Central memory CD8-positive, alpha-beta T cell (primary cell): ENCODE data around the gene NTRK1.

Source experiments
- ATAC-seq: fragments of 150-1000 bp; cut with Tn5 transposase; replicated peaks from 2 replicates; pipeline ENCODE4 v1.10.0; 2022; ENCODE audit warnings: mild to moderate bottlenecking, moderate FRiP score, moderate number of reproducible peaks; ENCODE audit not compliant: poor library complexity, severe bottlenecking; ENCODE audit errors: extremely low read depth
- DNase-seq, 2 donors: peaks; one replicate each; pipeline ENCODE4 v3.0.0; 2021; ENCODE audit warnings: low spot score in 2 of 2
- H3K27ac Mint-ChIP-seq: one replicate; pipeline ENCODE4 v1.8.0; 2022; ENCODE audit warnings: low read depth, mild to moderate bottlenecking, moderate library complexity, mixed read lengths
- H3K27me3 Mint-ChIP-seq: one replicate; pipeline ENCODE4 v1.8.0; 2022; ENCODE audit warnings: mixed read lengths
- H3K36me3 Mint-ChIP-seq: one replicate; pipeline ENCODE4 v1.8.0; 2022; ENCODE audit warnings: mild to moderate bottlenecking, moderate library complexity, mixed read lengths; ENCODE audit not compliant: insufficient read depth
- H3K4me1 Mint-ChIP-seq: one replicate; pipeline ENCODE4 v1.8.0; 2022; ENCODE audit warnings: mixed read lengths
- H3K4me3 Mint-ChIP-seq: one replicate; pipeline ENCODE4 v1.8.0; 2022; ENCODE audit warnings: mild to moderate bottlenecking, moderate library complexity, mixed read lengths
- H3K9me3 Mint-ChIP-seq: one replicate; pipeline ENCODE4 v1.8.0; 2022; ENCODE audit warnings: mixed read lengths

Gene NTRK1

GRCh38 chr1:156860628-156861423, at the start of gene NTRK1:
TSS of gene NTRK1 (plus strand) at chr1:156860865. CDS start at chr1:156860935, 70 bp downstream.
- Mint-ChIP-seq H3K4me1 (peaks cover 35% of the 10 kb centered on the region), H3K9me3 (no peaks in the 10 kb centered on the region), H3K4me3 (peak within 1 kb of the TSS; percentile 69), H3K27ac (no peak within 1 kb of the TSS), H3K36me3 (no peaks in the 10 kb centered on the region), H3K27me3 (peaks cover 61% of the 10 kb centered on the region)
- DNase-seq (peak in 1 of 2 donors; percentile 23), ATAC-seq (peak; percentile 74)

- H3K27me3 Mint-ChIP-seq: no peaks in the 10 kb centered on the region
- no peak for DNase-seq
- ATAC-seq: no peak
- H3K4me3 Mint-ChIP-seq: peak overlapping the region; percentile 82
- H3K4me1 Mint-ChIP-seq: peaks cover 79% of the 10 kb centered on the region
- no peaks in the 10 kb centered on the region for H3K9me3 Mint-ChIP-seq
- peaks cover 68% of the 10 kb centered on the region for H3K36me3 Mint-ChIP-seq
- H3K27ac Mint-ChIP-seq: peak overlapping the region; percentile 97
Observed at GRCh38 chr1:156811168-156811567, 49.5 kb upstream of the NTRK1 start.

GRCh38 chr1:156812293-156812990, 48.2 kb upstream of the NTRK1 start:
- peak overlapping the region; percentile 97 for H3K27ac Mint-ChIP-seq

GRCh38 chr1:156813298-156813697, 47.4 kb upstream of the NTRK1 start:
- H3K9me3 Mint-ChIP-seq: no peaks in the 10 kb centered on the region

More at GRCh38 chr1:156812293-156812990, 48.2 kb upstream of the NTRK1 start:
- Mint-ChIP-seq H3K36me3 (peaks cover 71% of the 10 kb centered on the region), H3K4me3 (peak overlapping the region; percentile 82), H3K27me3 (no peaks in the 10 kb centered on the region), H3K9me3 (no peaks in the 10 kb centered on the region), H3K4me1 (peaks cover 87% of the 10 kb centered on the region)
- DNase-seq: no peak
- ATAC-seq: no peak

GRCh38 chr1:156813750-156814570, 46.7 kb upstream of the NTRK1 start:
- Mint-ChIP-seq H3K4me3 (peak overlapping the region; percentile 82), H3K9me3 (no peaks in the 10 kb centered on the region), H3K27me3 (no peaks in the 10 kb centered on the region), H3K4me1 (peaks cover 71% of the 10 kb centered on the region), H3K36me3 (peaks cover 62% of the 10 kb centered on the region), H3K27ac (peak overlapping the region; percentile 97)
- ATAC-seq (peak; percentile 34), DNase-seq (peak; percentile 65 to 74)

More at GRCh38 chr1:156813298-156813697, 47.4 kb upstream of the NTRK1 start:
- H3K4me1 Mint-ChIP-seq: peaks cover 78% of the 10 kb centered on the region
- H3K4me3 Mint-ChIP-seq: peak overlapping the region; percentile 82
- peaks cover 68% of the 10 kb centered on the region for H3K36me3 Mint-ChIP-seq
- no peak for ATAC-seq
- H3K27ac Mint-ChIP-seq: peak overlapping the region; percentile 97
- DNase-seq: no peak
- H3K27me3 Mint-ChIP-seq: no peaks in the 10 kb centered on the region

GRCh38 chr1:156814571-156815260, 45.9 kb upstream of the NTRK1 start:
- Mint-ChIP-seq H3K36me3 (peaks cover 59% of the 10 kb centered on the region), H3K4me1 (peaks cover 64% of the 10 kb centered on the region), H3K27me3 (no peaks in the 10 kb centered on the region), H3K4me3 (peak overlapping the region; percentile 82), H3K27ac (peak overlapping the region; percentile 97), H3K9me3 (no peaks in the 10 kb centered on the region)
- ATAC-seq (no peak), DNase-seq (no peak)

- no peaks in the 10 kb centered on the region for H3K9me3 Mint-ChIP-seq
- peak overlapping the region; percentile 97 for H3K27ac Mint-ChIP-seq
Observed at GRCh38 chr1:156815307-156815826, 45.3 kb upstream of the NTRK1 start.

GRCh38 chr1:156815961-156816422, 44.7 kb upstream of the NTRK1 start:
- no peak for ATAC-seq
- H3K27me3 Mint-ChIP-seq: no peaks in the 10 kb centered on the region
- H3K4me1 Mint-ChIP-seq: peaks cover 61% of the 10 kb centered on the region
- DNase-seq: no peak
- H3K36me3 Mint-ChIP-seq: peaks cover 48% of the 10 kb centered on the region
- H3K4me3 Mint-ChIP-seq: peak overlapping the region; percentile 82
- no peaks in the 10 kb centered on the region for H3K9me3 Mint-ChIP-seq
- H3K27ac Mint-ChIP-seq: peak overlapping the region; percentile 97

More at GRCh38 chr1:156815307-156815826, 45.3 kb upstream of the NTRK1 start:
- Mint-ChIP-seq H3K27me3 (no peaks in the 10 kb centered on the region), H3K36me3 (peaks cover 52% of the 10 kb centered on the region), H3K4me1 (peaks cover 63% of the 10 kb centered on the region), H3K4me3 (peak overlapping the region; percentile 82)
- no peak for ATAC-seq
- DNase-seq: no peak

GRCh38 chr1:156816561-156817328, 43.9 kb upstream of the NTRK1 start, which contains the start of gene SH2D2A:
TSS of gene SH2D2A (minus strand) at chr1:156816848. CDS start at chr1:156816708, 140 bp downstream.
- H3K4me3 Mint-ChIP-seq: peak within 1 kb of the TSS; percentile 82
- ATAC-seq: peak; percentile 91
- peak; percentile 80 to 97 for DNase-seq
- no peaks in the 10 kb centered on the region for H3K27me3 Mint-ChIP-seq
- peaks cover 40% of the 10 kb centered on the region for H3K36me3 Mint-ChIP-seq
- peaks cover 53% of the 10 kb centered on the region for H3K4me1 Mint-ChIP-seq
- no peaks in the 10 kb centered on the region for H3K9me3 Mint-ChIP-seq
- peak within 1 kb of the TSS; percentile 97 for H3K27ac Mint-ChIP-seq

GRCh38 chr1:156821801-156822200, 38.9 kb upstream of the NTRK1 start:
- Mint-ChIP-seq H3K4me1 (peaks cover 4% of the 10 kb centered on the region), H3K36me3 (peaks cover 9% of the 10 kb centered on the region), H3K4me3 (no peak overlapping the region), H3K27me3 (no peaks in the 10 kb centered on the region), H3K9me3 (no peaks in the 10 kb centered on the region), H3K27ac (peak overlapping the region; percentile 0)
- peak; percentile 51 for ATAC-seq
- DNase-seq: no peak

- Mint-ChIP-seq H3K4me3 (no peak overlapping the region), H3K36me3 (peaks cover 2% of the 10 kb centered on the region), H3K4me1 (no peaks in the 10 kb centered on the region), H3K27me3 (no peaks in the 10 kb centered on the region), H3K9me3 (no peaks in the 10 kb centered on the region), H3K27ac (no peak overlapping the region)
- DNase-seq (no peak), ATAC-seq (no peak)
Observed at GRCh38 chr1:156822680-156823079, 38.0 kb upstream of the NTRK1 start.
